Muscle of leg (tissue), 11 donors: Measurements from ENCODE around the gene EIF3A. TPM values are rescaled to one million over a fixed set of nuclear protein-coding genes. Genes with fewer than 3 reads are reported as not detected.

Experiments used
- DNase-seq: peaks from one replicate; pipeline ENCODE4 v3.0.0; 2013
- H3K27ac ChIP-seq: one replicate; pipeline ENCODE4 v1.5.1; 2013; ENCODE audit warnings: mild to moderate bottlenecking, low read length, control low read depth
- H3K27me3 ChIP-seq: one replicate; pipeline ENCODE4 v1.6.1; 2013; ENCODE audit warnings: low read length; ENCODE audit not compliant: control insufficient read depth, insufficient read depth
- H3K36me3 ChIP-seq: one replicate; pipeline ENCODE4 v1.6.1; 2013; ENCODE audit warnings: low read length; ENCODE audit not compliant: control insufficient read depth, insufficient read depth
- H3K4me1 ChIP-seq: one replicate; pipeline ENCODE4 v1.6.1; 2013; ENCODE audit warnings: low read length; ENCODE audit not compliant: control insufficient read depth, insufficient read depth
- H3K4me3 ChIP-seq: one replicate; pipeline ENCODE4 v1.5.1; 2013; ENCODE audit warnings: low read length, control low read depth
- H3K9me3 ChIP-seq: replicated peaks from 2 replicates; pipeline ENCODE4 v1.6.1; 2013; ENCODE audit warnings: low read depth, low read length; ENCODE audit not compliant: control insufficient read depth
- WGBS: methylation state at CpG from one replicate; pipeline ENCODE4 v1.1.5; 2013; ENCODE audit warnings: missing lambda C conversion rate; ENCODE audit not compliant: insufficient coverage; 5-methylcytosine and 5-hydroxymethylcytosine counted together
- polyA plus RNA-seq, 8 donors: library from polyadenylated mRNA; unstranded; fragments of 120-200 nt; gene quantifications; one replicate each; pipeline versions ENCODE4 v1.2.1 to v1.2.3, GENCODE V29; 2013; ENCODE audit warnings: inconsistent platforms in 1 of 8, low replicate concordance in 1 of 8; ENCODE audit not compliant: insufficient read length in 8 of 8, insufficient read depth in 1 of 8
- total RNA-seq: library from RNA; stranded (reverse); fragments of 120-200 nt; gene quantifications from one replicate; pipeline ENCODE4 v1.2.4, GENCODE V29; 2013

The EIF3A gene
- total and polyA plus RNA-seq, 9 donors, result 65.6 to 160 (median 144) TPM

GRCh38 chr10:119055472-119055871 lies 25.1 kb downstream of the EIF3A start:
- no peaks in the 10 kb centered on the region for H3K9me3 ChIP-seq
- DNase-seq, result no peak
- no CpG with 5 or more reads among the region's 1 CpG for WGBS
- no peaks in the 10 kb centered on the region for H3K4me1 ChIP-seq
- peaks cover 70% of the 10 kb centered on the region for H3K36me3 ChIP-seq
- no peak overlapping the region for H3K27ac ChIP-seq
- H3K27me3 ChIP-seq, result no peaks in the 10 kb centered on the region
- no peak overlapping the region for H3K4me3 ChIP-seq

DNA sequence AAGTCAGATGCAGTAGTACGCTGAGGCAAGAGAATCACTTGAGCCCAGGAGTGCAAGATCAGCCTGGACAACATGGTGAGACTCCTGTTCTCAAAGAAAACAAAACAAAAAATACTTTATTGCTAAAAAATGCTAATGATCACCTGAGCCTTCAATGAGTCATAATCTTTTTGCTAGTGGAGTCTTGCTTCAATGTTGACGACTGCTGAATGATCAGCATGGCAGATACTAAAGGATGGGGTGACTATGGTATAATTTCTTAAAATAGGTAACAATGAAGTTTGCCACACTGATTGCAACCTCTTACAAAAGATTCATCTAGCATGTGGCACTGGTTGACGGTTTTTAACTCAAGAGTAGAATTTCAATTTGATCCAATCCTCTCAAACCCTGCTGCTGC lies 28.8 kb downstream of the EIF3A start:
- Histone ChIP-seq H3K36me3 (peaks cover 78% of the 10 kb centered on the region), H3K4me1 (no peaks in the 10 kb centered on the region), H3K27ac (no peak overlapping the region), H3K27me3 (no peaks in the 10 kb centered on the region), H3K9me3 (no peaks in the 10 kb centered on the region), H3K4me3 (no peak overlapping the region)
- no peak for DNase-seq
- 73% methylated on average over 1 of the region's 3 CpGs for WGBS

GRCh38 chr10:119049777-119050176 lies 30.8 kb downstream of the EIF3A start:
- Histone ChIP-seq H3K4me3 (no peak overlapping the region), H3K27ac (no peak overlapping the region), H3K36me3 (peaks cover 73% of the 10 kb centered on the region), H3K27me3 (no peaks in the 10 kb centered on the region), H3K4me1 (no peaks in the 10 kb centered on the region), H3K9me3 (no peaks in the 10 kb centered on the region)
- 96% methylated on average over 10 of the region's 14 CpGs for WGBS
- no peak for DNase-seq

DNA sequence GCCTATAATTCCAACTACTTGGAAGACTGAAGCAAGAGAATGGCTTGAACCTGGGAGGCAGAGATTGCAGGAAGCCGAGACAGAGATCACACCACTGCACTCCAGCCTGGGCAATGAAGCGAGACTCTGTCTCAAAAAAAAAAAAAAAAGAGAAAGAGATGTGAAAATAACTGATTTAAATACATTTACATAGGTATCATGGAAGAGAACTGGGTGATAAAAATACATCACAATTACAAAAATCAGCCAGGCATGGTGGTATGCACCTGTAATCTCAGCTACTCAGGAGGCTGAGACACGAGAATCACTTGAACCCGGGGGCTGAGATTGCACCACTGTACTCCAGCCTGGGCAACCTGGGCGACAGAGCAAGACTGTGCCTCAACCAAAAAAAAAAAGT lies 31.3 kb downstream of the EIF3A start:
- no peaks in the 10 kb centered on the region for H3K9me3 ChIP-seq
- WGBS, result 100% methylated on average over 2 of the region's 5 CpGs
- H3K27me3 ChIP-seq, result no peaks in the 10 kb centered on the region
- no peak overlapping the region for H3K4me3 ChIP-seq
- peaks cover 75% of the 10 kb centered on the region for H3K36me3 ChIP-seq
- no peak overlapping the region for H3K27ac ChIP-seq
- no peak for DNase-seq
- H3K4me1 ChIP-seq, result no peaks in the 10 kb centered on the region

GRCh38 chr10:119045561-119045960 lies 35.1 kb downstream of the EIF3A start:
- DNase-seq, result no peak
- peaks cover 79% of the 10 kb centered on the region for H3K36me3 ChIP-seq
- no peaks in the 10 kb centered on the region for H3K27me3 ChIP-seq
- 70% methylated on average over 2 of the region's 7 CpGs for WGBS
- H3K4me1 ChIP-seq, result no peaks in the 10 kb centered on the region
- H3K4me3 ChIP-seq, result no peak overlapping the region
- H3K9me3 ChIP-seq, result no peaks in the 10 kb centered on the region
- H3K27ac ChIP-seq, result no peak overlapping the region

DNA sequence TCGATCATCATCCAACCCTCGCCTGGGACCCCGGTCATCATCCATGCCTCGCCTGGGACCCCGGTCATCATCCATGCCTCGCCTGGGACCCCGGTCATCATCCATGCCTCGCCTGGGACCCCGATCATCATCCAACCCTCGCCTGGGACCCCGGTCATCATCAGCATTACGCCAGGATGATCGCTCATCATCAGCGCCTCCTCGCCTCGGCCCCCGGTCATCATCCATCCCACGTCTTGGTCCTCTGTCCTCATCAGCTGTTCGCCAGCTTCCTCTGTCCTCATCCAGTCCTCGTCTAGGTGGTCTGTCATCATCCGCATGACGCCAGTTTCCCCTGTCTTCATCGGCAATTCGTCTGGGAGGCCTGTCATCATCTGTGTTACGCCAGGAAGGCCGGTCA lies 38.4 kb downstream of the EIF3A start:
- no peak overlapping the region for H3K27ac ChIP-seq
- H3K9me3 ChIP-seq, result no peaks in the 10 kb centered on the region
- no peak for DNase-seq
- H3K36me3 ChIP-seq, result peaks cover 77% of the 10 kb centered on the region
- H3K4me3 ChIP-seq, result no peak overlapping the region
- H3K4me1 ChIP-seq, result no peaks in the 10 kb centered on the region
- H3K27me3 ChIP-seq, result no peaks in the 10 kb centered on the region
- 91% methylated on average over 26 of the region's 26 CpGs for WGBS

- peaks cover 75% of the 10 kb centered on the region for H3K36me3 ChIP-seq
- no peaks in the 10 kb centered on the region for H3K27me3 ChIP-seq
- H3K9me3 ChIP-seq, result no peaks in the 10 kb centered on the region
- H3K4me1 ChIP-seq, result no peaks in the 10 kb centered on the region
- WGBS, result no CpG with 5 or more reads among the region's 4 CpGs
- H3K4me3 ChIP-seq, result no peak overlapping the region
- no peak overlapping the region for H3K27ac ChIP-seq
- DNase-seq, result no peak
Measured at GRCh38 chr10:119041326-119041725, 39.3 kb downstream of the EIF3A start.

DNA sequence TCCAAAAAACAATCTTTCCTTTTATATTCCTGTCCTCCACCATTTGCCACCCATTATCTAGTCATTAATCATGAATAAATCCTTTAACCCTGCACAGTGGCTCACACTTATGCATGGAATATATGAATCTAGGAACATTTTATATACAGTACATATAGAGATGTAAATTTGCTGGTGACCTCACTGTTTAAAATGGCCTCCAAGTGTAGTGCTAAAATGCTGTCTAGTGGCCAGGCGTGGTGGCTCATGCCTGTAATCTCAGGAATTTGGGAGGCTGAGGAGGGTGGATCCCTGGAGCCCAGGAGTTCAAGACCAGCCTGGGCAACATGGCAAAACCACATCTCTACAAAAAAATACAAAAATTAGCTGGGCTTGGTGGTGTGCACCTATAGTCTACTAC lies 41.5 kb downstream of the EIF3A start:
- no peak overlapping the region for H3K27ac ChIP-seq
- H3K4me1 ChIP-seq, result no peaks in the 10 kb centered on the region
- H3K36me3 ChIP-seq, result peaks cover 64% of the 10 kb centered on the region
- H3K27me3 ChIP-seq, result no peaks in the 10 kb centered on the region
- no CpG with 5 or more reads among the region's 1 CpG for WGBS
- H3K4me3 ChIP-seq, result no peak overlapping the region
- DNase-seq, result no peak
- no peaks in the 10 kb centered on the region for H3K9me3 ChIP-seq

- Histone ChIP-seq H3K27ac (no peak overlapping the region), H3K36me3 (peaks cover 13% of the 10 kb centered on the region), H3K4me3 (no peak overlapping the region), H3K9me3 (no peaks in the 10 kb centered on the region), H3K27me3 (no peaks in the 10 kb centered on the region), H3K4me1 (peaks cover 16% of the 10 kb centered on the region)
- WGBS, result no CpG with 5 or more reads among the region's 7 CpGs
- DNase-seq, result no peak
Measured at GRCh38 chr10:119031496-119032059, 49.0 kb downstream of the EIF3A start.

GRCh38 chr10:119030421-119031250 lies 50.0 kb downstream of the EIF3A start:
- Histone ChIP-seq H3K9me3 (no peaks in the 10 kb centered on the region), H3K4me3 (peak overlapping the region; percentile 36), H3K27me3 (no peaks in the 10 kb centered on the region), H3K27ac (no peak overlapping the region), H3K36me3 (peaks cover 10% of the 10 kb centered on the region), H3K4me1 (peaks cover 26% of the 10 kb centered on the region)
- WGBS, result under 1% methylated on average over 56 of the region's 65 CpGs
- peak; percentile 60 for DNase-seq
